ENCODE measurements around the gene LTB4R2. TPM values are rescaled to one million over a fixed set of nuclear protein-coding genes. Genes with fewer than 3 reads are reported as not detected.
A peak's percentile ranks its signal among the peaks of the same experiment; 100 is the strongest.

The LTB4R2 gene
- total RNA-seq, 1 donor from 2014 or later = 6.4 TPM

GRCh38 chr14:24335461-24336171 lies 25.7 kb downstream of the LTB4R2 start:
- peak overlapping the region; percentile 44 for H3K27ac ChIP-seq
- H3K36me3 ChIP-seq = no peaks in the 10 kb centered on the region
- intact Hi-C loops (cut with DNase I) = no loop called here
- H3K4me3 ChIP-seq = peak overlapping the region; percentile 51
- no peak for TF ChIP-seq CTCF (IDR thresholded peaks at IDR 0.05)
- ATAC-seq (no peak), DNase-seq (peak; percentile 31)
- peaks cover 57% of the 10 kb centered on the region for H3K4me1 ChIP-seq
- H3K27me3 ChIP-seq = peaks cover 10% of the 10 kb centered on the region
- H3K9me3 ChIP-seq = no peaks in the 10 kb centered on the region

- Histone ChIP-seq H3K36me3 (no peaks in the 10 kb centered on the region), H3K4me3 (no peak overlapping the region), H3K4me1 (peaks cover 48% of the 10 kb centered on the region), H3K9me3 (no peaks in the 10 kb centered on the region), H3K27ac (no peak overlapping the region), H3K27me3 (peaks cover 10% of the 10 kb centered on the region)
- TF ChIP-seq CTCF (IDR thresholded peaks at IDR 0.05) = no peak
- DNase-seq (no peak), ATAC-seq (no peak)
- intact Hi-C loops (cut with DNase I) = no loop called here
Measured at GRCh38 chr14:24337144-24337823, 27.3 kb downstream of the LTB4R2 start.

- no peak overlapping the region for H3K27ac ChIP-seq
- H3K4me1 ChIP-seq = peaks cover 43% of the 10 kb centered on the region
- no peak for TF ChIP-seq CTCF (IDR thresholded peaks at IDR 0.05)
- H3K36me3 ChIP-seq = no peaks in the 10 kb centered on the region
- peaks cover 10% of the 10 kb centered on the region for H3K27me3 ChIP-seq
- intact Hi-C loops (cut with DNase I) = no loop called here
- no peak overlapping the region for H3K4me3 ChIP-seq
- ATAC-seq (no peak), DNase-seq (no peak)
- no peaks in the 10 kb centered on the region for H3K9me3 ChIP-seq
Measured at GRCh38 chr14:24337824-24338175, 27.9 kb downstream of the LTB4R2 start.

GRCh38 chr14:24338843-24339242 lies 28.9 kb downstream of the LTB4R2 start:
- H3K36me3 ChIP-seq = no peaks in the 10 kb centered on the region
- ATAC-seq = no peak
- peaks cover 34% of the 10 kb centered on the region for H3K4me1 ChIP-seq
- H3K27ac ChIP-seq = no peak overlapping the region
- intact Hi-C loops (cut with DNase I) = no loop called here
- DNase-seq = no peak
- no peak for TF ChIP-seq CTCF (IDR thresholded peaks at IDR 0.05)
- H3K4me3 ChIP-seq = peak overlapping the region; percentile 67
- H3K27me3 ChIP-seq = peaks cover 10% of the 10 kb centered on the region
- no peaks in the 10 kb centered on the region for H3K9me3 ChIP-seq

- peak; percentile 87 for ATAC-seq
- no peaks in the 10 kb centered on the region for H3K36me3 ChIP-seq
- intact Hi-C loops (cut with DNase I) = no loop called here
- peak; percentile 87 for DNase-seq
- peaks cover 27% of the 10 kb centered on the region for H3K4me1 ChIP-seq
- H3K4me3 ChIP-seq = peak within 1 kb of the TSS; percentile 67
- peak within 1 kb of the TSS; percentile 79 for H3K27ac ChIP-seq
- H3K27me3 ChIP-seq = peaks cover 4% of the 10 kb centered on the region
- no peak for TF ChIP-seq CTCF (IDR thresholded peaks at IDR 0.05)
- H3K9me3 ChIP-seq = no peaks in the 10 kb centered on the region
Measured at GRCh38 chr14:24339284-24340151, 29.6 kb downstream of the LTB4R2 start, which contains the start of gene RIPK3. Gene RIPK3 (minus strand): TSS chr14:24339991. CDS start chr14:24339826, 165 bp downstream.

Data from upper lobe of right lung (tissue), 1 donor.